NCI-H1930 (cell line): ENCODE measurements around the gene LTV1.
"Not testable (repeated sequence)": the region's sequence is repeated elsewhere in the genome, so short reads cannot be mapped to it uniquely, and the experiment has no call there.

ENCODE experiments used
- DNase-seq, 2 experiments: peaks; one replicate each; lab custom pipeline; 2025; lab: John Stamatoyannopoulos, UW

LTV1 gene, protein sequence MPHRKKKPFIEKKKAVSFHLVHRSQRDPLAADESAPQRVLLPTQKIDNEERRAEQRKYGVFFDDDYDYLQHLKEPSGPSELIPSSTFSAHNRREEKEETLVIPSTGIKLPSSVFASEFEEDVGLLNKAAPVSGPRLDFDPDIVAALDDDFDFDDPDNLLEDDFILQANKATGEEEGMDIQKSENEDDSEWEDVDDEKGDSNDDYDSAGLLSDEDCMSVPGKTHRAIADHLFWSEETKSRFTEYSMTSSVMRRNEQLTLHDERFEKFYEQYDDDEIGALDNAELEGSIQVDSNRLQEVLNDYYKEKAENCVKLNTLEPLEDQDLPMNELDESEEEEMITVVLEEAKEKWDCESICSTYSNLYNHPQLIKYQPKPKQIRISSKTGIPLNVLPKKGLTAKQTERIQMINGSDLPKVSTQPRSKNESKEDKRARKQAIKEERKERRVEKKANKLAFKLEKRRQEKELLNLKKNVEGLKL

DNA sequence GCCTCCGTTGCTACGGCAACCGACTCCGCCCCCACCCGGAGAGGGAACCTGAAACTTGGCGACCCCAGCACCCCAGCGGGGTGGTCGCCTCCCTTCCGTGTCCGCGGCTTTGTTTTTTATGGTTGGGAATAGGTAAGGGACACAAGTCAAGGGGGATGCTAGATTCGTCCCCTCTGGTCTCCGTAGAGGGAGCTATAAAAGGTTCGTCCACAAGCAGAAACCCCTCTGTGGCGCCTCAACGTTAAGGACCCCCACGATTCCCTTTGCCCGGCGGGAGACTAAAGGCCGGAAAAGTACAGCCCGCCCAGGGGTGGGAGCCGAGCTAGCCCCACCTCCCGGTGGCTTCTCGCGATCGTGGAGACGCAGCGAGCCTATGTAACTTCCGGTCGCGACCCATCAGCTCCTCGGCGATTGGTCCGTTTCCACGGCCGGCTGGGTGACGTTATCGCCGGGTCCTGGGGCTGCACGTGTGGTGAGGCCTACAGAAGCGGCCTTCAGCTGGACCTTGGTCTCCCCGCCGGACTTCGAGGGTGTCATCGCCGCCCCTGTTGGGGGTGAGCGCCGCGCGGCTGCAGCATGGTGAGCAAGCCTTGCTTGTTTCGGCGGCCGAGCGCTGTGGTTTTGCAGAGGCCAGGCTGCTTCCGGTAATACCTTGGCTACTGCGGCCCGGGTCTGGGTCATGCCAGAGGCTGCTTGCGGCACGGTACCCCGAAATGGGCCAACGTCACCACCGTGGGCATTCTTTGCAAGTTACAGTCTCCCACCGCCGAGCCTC, at the start of gene LTV1:
Gene LTV1, plus strand, starts transcription at position 437 of the 775 bp plus-strand sequence. Its CDS starts 140 bp downstream, at position 577.
- peak; percentile 87 for DNase-seq

DNA sequence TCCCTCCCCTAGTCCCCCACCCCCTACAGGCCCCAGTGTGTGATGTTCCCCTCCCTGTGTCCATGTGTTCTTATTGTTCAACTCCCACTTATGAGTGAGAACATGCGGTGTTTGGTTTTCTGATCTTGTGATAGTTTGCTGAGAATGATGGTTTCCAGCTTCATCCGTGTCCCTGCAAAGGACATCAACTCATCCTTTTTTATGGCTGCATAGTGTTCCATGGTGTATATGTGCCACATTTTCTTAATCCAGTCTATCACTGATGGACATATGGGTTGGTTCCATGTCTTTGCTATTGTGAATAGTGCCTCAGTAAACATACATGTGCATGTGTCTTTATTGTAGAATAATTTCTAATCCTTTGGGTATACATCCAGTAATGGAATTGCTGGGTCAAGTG, 46.6 kb upstream of the LTV1 start:
- DNase-seq: not testable (repeated sequence)

DNA sequence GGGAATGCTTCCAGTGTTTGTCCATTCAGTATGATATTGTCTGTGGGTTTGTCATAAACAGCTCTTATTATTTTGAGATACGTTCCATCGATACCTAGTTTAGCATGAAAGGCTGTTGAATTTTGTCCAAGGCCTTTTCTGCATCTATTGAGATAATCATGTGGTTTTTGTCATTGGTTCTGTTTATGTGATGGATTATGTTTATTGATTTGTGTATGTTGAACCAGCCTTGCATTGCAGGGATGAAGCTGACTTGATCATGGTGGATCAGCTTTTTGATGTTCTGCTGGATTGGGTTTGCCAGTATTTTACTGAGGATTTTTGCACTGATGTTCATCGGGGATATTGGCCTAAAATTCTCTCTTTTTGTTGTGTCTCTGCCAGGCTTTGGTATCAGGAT, 44.7 kb upstream of the LTV1 start:
- DNase-seq: not testable (repeated sequence)

DNA sequence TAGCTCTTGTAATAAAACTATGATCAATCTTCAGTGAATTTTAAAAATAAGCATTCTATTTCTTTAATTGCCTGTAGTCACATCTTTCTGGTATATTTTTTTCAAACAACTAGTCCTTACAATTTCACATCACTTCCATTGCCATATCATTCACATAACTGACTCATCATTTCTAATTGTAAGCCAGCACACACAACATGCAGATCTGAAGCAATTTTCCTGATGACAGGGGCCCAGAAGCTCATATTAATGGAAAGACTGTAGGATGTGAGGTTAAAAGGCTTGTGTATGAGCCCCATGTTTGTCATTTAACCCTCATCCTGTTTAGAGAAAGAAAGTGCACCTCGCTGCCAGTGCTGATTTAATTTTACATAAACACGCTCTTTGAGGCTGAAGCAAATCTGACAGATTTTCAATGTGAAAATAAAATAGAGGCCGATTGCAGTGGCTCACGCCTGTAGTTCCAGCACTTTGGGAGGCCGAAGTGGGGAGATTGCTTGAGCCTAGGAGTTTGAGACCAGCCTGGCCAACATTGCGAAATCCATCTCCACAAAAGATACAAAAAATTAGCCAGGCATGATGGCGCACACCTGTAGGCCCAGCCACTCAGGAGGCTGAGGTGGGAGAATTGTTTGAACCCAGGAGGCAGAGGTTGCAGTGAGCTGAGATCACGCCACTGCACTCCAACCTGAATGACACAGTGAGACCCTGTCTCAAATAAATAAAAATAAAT, 40.1 kb upstream of the LTV1 start:
- DNase-seq: no peak

DNA sequence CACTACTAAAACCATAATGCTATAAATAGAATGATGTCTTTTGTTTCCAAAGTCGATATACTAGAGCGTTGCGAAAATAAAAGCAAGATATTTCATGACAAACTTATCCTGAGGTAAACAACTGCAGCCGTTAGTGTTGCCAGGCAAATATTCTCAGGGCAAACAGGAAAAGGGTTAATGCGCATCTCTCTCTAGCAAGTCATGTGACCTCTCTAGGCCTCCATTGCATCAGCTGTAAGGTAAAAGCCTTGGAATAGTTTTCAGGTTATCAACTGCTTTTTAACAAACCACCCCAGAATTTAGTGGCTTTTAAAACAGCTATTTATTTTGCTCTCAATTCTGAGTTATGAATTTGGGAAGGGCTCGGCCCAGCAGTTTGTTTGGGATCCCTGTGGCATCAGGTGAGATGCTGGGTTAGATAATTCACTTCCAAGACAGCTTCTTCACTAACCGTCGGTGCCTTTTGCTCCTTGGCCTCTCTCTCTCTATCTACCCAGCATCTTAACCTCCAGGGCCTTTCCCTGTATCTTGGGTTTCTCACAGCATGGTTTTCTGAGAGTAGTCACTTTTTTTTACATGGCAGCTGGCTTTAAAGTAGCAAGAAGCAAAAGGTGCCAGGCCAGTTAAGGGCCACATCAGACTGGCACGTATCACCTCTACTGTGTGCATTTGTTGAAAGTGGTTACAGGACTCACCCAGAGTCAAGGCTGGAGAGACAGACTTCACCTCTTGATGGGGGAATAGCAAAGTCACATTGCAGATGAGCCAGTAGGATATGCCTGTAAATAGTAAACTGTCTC, 39.2 kb upstream of the LTV1 start:
- no peak for DNase-seq

DNA sequence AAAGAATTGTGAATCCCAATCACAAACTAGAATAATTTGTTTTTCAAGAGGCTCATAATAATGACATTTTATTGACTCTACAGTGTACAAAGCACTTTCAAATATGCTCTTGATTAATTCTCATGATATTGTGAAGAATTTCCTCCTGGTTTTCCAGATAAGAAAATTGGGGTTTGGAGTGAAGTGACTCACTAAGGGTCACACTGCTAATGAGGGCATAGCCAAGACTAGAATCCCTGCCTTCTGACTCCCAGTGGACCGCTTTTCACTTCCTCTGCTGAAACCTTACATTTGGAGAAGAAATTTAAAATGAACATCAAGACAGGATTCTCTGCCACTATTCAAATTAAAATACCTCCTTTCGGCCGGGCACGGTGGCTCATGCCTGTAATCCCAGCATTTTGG, 38.3 kb upstream of the LTV1 start:
- DNase-seq: no peak

DNA sequence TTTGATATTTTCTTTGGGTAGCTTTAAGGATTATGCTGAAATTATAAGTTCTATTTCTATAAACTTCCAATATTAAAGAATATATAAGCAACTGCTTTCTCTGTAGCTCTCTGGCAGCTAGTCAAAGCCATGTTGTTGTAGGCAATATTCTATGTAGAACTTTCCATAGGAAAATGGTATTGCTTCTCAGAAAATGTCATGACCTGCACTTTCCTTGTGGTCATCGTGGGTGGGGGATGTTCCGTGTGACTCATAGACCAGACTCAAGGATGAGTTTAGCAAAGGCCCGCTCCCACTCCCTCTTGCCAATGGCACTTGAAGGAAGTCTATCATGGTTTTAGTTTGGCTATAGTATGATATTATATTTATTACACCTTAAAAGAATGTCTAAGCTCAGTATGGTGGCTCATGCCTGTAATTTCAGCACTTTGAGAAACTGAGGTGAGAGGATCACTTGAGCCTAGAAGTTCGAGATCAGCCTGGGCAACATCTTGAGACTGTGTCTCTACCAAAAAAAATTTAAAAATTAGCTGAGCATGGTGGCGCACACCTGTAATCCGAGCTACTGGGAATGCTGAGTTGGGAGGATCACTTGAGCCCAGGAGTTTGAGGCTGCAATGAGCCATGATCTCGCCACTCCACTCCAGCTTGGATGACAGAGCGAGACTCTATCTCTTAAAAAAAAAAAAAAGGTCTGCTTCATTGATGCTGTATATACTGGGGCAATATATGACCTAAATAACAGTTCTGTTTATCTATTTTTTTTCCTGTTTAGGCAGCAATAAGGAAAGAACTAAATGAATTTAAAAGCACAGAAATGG, 36.6 kb upstream of the LTV1 start:
- DNase-seq: no peak

DNA sequence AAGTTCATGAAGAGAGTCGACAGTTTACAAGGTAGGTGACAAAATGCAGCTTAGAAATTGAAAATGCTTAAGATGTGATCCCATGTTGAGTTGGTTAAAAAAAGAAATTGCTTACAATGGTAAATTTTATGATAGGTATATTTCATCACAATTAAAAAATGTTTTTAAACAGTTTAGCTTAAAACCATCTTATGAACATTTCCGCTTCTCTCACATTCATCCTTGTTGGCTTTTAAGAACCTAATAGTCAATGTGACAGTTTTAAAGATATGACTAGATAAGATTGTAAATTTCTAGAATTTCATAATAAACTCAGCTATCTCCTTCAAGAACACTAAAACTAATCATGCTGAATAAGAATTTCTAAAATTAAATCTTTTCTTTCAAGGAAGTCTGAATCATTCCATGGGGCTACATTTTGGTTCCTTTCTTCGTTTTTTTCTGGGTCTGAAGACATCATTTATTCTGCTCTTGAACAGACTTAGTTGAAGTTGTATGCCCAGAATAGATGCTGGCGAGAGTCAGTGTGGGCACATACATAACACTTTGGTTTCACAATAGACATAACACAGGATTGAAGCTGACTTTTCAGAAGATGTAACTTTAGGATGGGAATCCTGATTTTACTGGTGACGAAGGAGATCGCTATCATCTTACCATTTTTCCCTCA, 35.9 kb upstream of the LTV1 start:
- no peak for DNase-seq

DNA sequence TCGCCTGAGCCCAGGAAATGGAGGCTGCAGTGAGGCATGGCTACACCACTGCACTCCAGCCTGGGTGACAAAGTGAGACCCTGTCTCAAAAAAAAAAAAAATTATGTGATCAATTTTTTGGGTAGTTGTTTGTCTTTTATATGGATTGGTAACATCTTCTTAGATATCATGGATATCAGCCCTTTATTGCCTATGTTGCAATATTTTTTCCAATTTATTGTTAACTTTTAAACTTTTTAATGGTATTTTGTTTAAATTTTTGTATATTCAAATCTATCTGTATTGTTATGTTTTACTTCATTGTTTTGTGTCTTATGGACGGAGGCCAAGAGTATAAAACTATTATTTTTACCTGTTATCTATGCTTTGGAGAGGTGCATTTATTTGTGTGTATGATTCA, 32.4 kb upstream of the LTV1 start:
- no peak for DNase-seq

DNA sequence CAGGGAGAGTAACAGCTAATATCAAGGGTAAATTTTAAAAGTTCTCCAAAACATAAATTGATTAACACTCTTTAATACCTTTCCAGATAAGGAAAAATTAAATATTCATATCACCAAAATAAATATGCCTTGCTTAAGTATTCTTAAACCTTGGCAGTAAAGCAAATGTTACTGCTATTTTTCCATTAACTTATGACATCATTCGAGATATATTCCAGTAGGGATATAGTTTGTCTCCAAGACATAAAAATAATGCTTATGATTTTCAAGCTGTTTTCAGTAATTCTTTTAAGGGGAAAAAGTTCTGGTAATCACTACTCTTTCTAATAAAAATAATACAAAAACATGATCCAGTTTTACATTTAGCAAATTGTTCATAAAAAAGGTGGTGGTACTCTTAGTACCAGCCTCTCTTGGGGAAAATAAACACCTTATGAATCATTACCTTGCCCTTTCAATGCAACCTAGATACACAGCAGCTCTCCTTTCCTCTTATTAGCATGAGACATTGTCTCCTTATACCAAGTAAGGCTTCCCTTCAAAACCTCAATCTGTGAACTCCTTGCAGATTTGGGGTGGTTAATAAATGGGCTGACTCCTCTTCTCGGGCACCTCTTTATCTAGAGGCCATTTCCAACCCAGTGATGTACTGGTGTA, 31.5 kb upstream of the LTV1 start:
- DNase-seq: no peak

DNA sequence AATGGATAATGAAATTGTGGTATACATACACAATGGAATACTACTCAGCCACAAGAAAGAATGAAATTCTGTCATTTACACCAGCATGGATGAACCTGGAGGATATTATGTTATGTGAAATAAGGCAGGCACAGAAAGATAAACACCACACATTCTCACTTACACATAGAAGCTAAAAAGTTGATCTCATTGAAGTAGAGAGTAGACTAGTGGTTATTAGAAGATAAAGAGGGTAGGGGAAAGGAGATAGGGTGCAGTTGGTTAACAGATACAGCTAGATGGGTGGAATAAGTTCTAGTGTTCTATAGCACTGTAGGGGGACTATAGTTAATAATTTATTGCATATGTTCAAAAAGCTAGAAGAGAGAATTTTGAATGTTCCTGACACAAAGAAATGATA, 25.5 kb upstream of the LTV1 start:
- no peak for DNase-seq

DNA sequence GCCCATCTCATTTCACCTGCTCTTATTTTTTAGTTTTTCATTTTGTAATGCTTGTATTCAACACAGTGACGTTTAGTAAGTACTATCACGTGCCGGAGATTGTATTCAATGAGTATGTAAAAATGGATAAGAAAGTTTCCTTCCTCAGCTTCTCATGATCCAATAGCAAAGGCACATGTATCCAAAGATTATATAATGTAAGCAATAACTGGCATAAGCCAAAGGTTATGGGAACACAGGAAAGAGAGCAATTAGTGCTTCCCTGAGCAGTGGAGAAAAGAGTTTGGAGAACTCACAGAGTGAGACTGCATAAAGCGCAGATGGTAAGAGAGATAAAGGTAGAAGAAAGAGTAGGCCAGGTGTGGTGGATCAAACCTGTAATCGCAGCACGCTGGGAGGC, 21.8 kb upstream of the LTV1 start:
- DNase-seq: no peak

DNA sequence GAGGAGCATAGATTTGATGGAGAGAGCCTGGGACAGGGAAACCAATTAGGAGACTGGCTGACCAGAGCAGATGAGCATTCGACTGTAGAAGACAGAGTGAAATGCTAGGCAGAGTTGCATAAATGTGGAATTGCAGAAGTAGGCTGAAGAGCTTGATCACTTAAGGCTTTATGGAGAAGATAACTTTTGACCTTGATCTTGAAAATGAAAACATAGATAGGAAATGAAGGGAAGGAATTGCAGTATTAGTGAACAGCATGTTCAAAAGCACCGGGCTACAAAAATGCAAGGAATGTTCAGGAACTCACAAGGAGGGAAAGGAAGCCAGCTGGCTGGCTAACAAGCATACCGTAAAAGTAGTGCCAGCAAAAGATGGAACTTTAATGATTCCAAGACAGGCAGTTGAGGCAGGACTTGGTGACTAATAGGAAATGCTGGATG, 20.5 kb upstream of the LTV1 start:
- DNase-seq: no peak

DNA sequence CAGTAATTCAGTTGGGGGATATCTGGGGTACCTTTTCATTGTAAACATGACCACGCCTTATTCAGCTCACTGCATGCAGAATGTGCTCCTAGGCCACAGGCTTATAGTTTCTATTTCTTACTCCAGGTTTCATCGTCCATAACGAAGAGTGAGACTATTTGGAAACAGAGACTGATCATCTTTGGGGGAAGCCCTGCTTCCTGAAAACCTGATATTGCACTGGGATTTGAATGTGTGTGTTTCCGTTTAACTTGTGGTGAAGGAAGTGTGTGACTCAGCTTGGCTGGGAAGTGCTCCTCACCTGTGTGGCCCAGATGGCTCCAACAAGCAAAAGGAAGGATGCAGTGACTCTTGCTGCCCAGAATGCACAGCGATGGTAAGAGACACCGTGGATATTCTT, 19.6 kb upstream of the LTV1 start:
- DNase-seq: no peak

DNA sequence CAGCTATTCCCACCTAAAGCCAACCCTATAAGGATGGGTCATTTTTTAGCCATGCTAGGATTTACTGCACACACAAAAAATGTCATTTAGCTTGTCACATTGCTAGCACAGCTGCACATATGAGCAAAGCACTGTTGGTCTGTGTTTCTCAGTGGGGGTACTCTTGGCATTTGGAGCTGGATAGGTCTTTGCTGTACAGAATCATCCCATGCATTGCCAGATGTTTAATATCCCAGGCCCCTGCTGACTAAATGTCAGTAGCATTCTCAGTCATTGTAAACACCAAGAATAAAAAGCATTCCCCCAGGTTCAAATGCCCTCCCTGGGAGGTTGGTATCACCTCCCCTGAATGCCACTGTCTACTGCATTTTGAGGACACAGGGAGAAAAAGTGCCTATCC, 14.6 kb upstream of the LTV1 start:
- no peak for DNase-seq

DNA sequence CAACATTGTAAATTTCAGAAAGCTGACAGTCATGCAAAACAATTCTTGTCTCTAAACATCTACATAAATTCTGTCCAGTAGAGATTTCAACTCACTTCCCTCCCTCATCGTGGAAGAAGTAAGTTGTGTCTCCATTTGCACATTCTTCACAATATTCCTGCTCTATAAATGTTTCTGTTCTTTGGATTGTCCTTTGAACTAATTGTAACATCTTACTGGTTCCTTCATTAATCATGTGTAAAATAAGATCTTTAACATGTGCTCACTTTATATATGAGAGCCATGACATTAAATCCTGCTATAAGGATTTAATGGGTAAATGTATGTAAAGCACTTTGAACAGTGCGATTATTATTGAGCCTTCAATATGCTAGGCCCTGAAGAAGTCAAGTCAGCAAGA, 7.0 kb upstream of the LTV1 start:
- DNase-seq: no peak

DNA sequence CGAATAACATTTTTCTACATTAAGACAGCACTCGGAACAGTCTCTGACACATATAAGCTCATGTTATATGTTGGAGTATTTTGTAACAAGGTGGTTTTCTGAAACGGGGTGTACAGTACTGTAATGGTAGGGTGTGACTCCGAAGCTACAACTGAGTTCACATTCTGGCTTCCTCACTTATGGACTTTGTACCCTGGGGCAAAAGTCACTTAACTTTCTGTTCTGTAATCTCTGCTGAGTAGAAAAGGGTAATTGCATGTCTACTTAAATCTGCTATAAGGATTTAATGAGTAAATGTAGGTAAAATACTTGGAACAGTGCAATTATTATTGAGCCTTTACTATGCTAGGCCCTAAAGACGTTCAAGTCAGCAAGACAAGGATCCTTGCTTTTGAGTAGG, 4.7 kb upstream of the LTV1 start:
- DNase-seq: no peak

DNA sequence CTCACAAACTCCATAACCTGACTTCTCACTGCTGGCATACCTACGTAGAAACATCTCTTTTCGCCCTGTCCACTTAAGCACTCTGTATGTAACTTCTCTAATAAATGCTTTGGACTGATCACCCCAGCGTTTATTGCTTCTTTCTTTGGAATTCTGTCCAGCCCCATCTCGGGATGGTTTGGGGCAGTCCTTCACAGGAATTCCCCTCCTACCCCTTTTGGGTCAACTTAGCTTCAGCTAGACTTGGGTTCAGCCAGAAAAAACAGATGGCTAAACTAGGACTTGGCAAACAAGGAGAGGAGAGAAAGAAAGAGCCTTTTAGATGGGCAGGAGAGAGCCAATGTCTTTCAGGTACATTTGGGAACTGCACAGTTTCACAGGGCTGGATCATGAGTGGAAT, 3.9 kb upstream of the LTV1 start:
- no peak for DNase-seq

DNA sequence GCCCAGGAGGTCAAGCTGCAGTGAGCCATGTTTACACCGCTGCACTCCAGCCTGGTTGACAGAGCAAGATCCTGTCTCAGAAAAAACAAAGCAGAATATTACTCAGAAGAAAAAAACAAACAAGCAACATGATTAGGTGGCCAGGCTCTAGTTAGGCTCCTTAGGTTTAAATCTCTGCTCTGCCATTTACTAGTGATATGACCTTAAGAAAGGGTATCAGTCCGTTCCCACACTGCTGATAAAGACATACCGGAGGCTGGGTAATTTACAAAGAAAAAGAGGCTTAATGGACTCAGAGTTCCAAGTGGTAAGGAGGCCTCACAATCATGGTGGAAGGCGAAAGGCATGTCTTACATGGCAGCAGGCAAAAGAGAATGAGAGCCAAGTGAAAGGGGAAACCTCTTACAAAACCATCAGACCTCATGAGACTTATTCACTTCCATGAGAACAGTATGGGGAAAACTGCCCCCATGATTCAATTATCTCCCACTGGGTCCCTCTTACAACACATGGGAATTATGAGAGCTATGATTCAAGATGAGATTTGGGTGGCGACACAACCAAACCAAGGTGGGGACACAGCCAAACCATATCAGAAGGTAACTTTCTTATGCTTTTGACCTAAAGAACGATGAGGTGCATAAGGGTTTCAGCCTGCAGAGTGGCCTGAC, 2.4 kb upstream of the LTV1 start:
- no peak for DNase-seq
